B cell (primary cell): ENCODE data around the gene IL17RA. TPM values are rescaled to one million over a fixed set of nuclear protein-coding genes. Genes with fewer than 3 reads are reported as not detected.

Experiments used
- ATAC-seq: fragments of 200-7000 bp; cut with Tn5 transposase; one replicate; pipeline ENCODE4 v1.10.0; 2021; ENCODE audit warnings: low read depth, mild to moderate bottlenecking, moderate number of reproducible peaks, moderate library complexity
- CTCF ChIA-PET: fragments of 350-600 bp; sonication (Branson Sonifier 250); formaldehyde crosslinking; loops from one replicate; lab custom pipeline; 2021; ENCODE audit warnings: antibody characterized with exemption, inconsistent platforms; lab: Charles Lee
- POLR2A ChIA-PET: fragments of 350-600 bp; sonication (Branson Sonifier 250); formaldehyde crosslinking; loops from one replicate; lab custom pipeline; 2021; ENCODE audit warnings: antibody characterized with exemption; lab: Charles Lee
- DNase-seq: peaks from one replicate; pipeline ENCODE4 v3.0.0; 2013
- H2AFZ ChIP-seq: 2 replicates; pipeline ENCODE4 v1.6.1; 2012; ENCODE audit warnings: mild to moderate bottlenecking, low read depth, low read length; ENCODE audit not compliant: insufficient read depth, poor library complexity, severe bottlenecking
- H3K27ac ChIP-seq, 2 donors: 1 replicate in 1 of 2; 2 replicates in 1 of 2; pipeline ENCODE4 v1.5.1; 2012 to 2013; ENCODE audit warnings: low read length in 2 of 2, mild to moderate bottlenecking in 2 of 2, moderate library complexity in 1 of 2
- H3K27me3 ChIP-seq, 4 experiments: fragments of 200-600 bp in 1 of 4; sonication (generic) in 1 of 4; replicated peaks in 1 of 4; 1 replicate in 2 of 4; 2 replicates in 2 of 4; pipeline versions ENCODE4 v1.6.1 to v1.7.0; 2013 to 2016; ENCODE audit warnings: low read length in 3 of 4, mild to moderate bottlenecking in 2 of 4, mixed read lengths in 1 of 4, moderate library complexity in 1 of 4; ENCODE audit not compliant: insufficient read depth in 4 of 4, control insufficient read depth in 3 of 4; ENCODE audit errors: control extremely low read depth in 1 of 4
- H3K36me3 ChIP-seq, 2 experiments: replicated peaks in 1 of 2; 1 replicate in 1 of 2; 2 replicates in 1 of 2; pipeline versions ENCODE4 v1.6.1 to v1.7.1; 2013; ENCODE audit warnings: low read length in 1 of 2; ENCODE audit not compliant: insufficient read depth in 2 of 2, control insufficient read depth in 1 of 2; ENCODE audit errors: control extremely low read depth in 1 of 2, extremely low read depth in 1 of 2
- H3K4me1 ChIP-seq, 2 donors: fragments of 200-600 bp in 1 of 2; sonication (generic) in 1 of 2; 1 replicate in 1 of 2; 2 replicates in 1 of 2; pipeline versions ENCODE4 v1.5.1 to v1.6.1; 2013 to 2017; ENCODE audit warnings: low read length in 2 of 2; ENCODE audit not compliant: control insufficient read depth in 2 of 2, insufficient read depth in 2 of 2
- H3K4me2 ChIP-seq: replicated peaks from 2 replicates; pipeline ENCODE3; 2012; ENCODE audit warnings: mild to moderate bottlenecking, low read depth, low read length; ENCODE audit not compliant: poor library complexity, severe bottlenecking
- H3K4me3 ChIP-seq, 5 experiments: fragments of 200-600 bp in 1 of 5; sonication (generic) in 1 of 5; 1 replicate in 3 of 5; 2 replicates in 2 of 5; pipeline versions ENCODE4 v1.5.1 to v1.7.0; 2011 to 2016; ENCODE audit warnings: low read length in 4 of 5, mild to moderate bottlenecking in 4 of 5, low read depth in 2 of 5, control low read depth in 1 of 5, moderate library complexity in 1 of 5; ENCODE audit not compliant: insufficient read depth in 1 of 5; ENCODE audit errors: control extremely low read depth in 1 of 5, extremely low read depth in 1 of 5
- H3K79me2 ChIP-seq: fragments of 200-600 bp; sonication (generic); one replicate; pipeline ENCODE4 v1.6.0; 2016; ENCODE audit warnings: low read length; ENCODE audit not compliant: control insufficient read depth, insufficient read depth
- H3K9ac ChIP-seq: fragments of 200-600 bp; sonication (generic); 2 replicates; pipeline ENCODE4 v1.6.1; 2017; ENCODE audit warnings: mild to moderate bottlenecking, low read length, moderate library complexity
- H3K9me3 ChIP-seq, 3 donors: one replicate each; pipeline versions ENCODE4 v1.6.1 to v1.7.1; 2013; ENCODE audit warnings: low read length in 2 of 3; ENCODE audit not compliant: control insufficient read depth in 2 of 3, insufficient read depth in 1 of 3; ENCODE audit errors: control extremely low read depth in 1 of 3
- H4K20me1 ChIP-seq: 2 replicates; pipeline ENCODE4 v1.6.0; 2012; ENCODE audit warnings: mild to moderate bottlenecking, low read length; ENCODE audit not compliant: insufficient read depth, control insufficient read depth, poor library complexity, severe bottlenecking
- H3K27ac Mint-ChIP-seq: one replicate; pipeline ENCODE4 v1.8.0; 2021; ENCODE audit warnings: mixed read lengths
- H3K27me3 Mint-ChIP-seq: one replicate; pipeline ENCODE4 v1.8.0; 2021; ENCODE audit warnings: mixed read lengths
- H3K4me1 Mint-ChIP-seq: one replicate; pipeline ENCODE4 v1.8.0; 2021; ENCODE audit warnings: mixed read lengths
- H3K4me3 Mint-ChIP-seq: one replicate; pipeline ENCODE4 v1.8.0; 2021; ENCODE audit warnings: mixed read lengths
- H3K9me3 Mint-ChIP-seq: one replicate; pipeline ENCODE4 v1.8.0; 2022; ENCODE audit warnings: mixed read lengths; ENCODE audit not compliant: insufficient read depth
- CTCF ChIP-seq: fragments of 200-600 bp; IDR thresholded peaks from one replicate; pipeline ENCODE4 v1.8.0; 2022; ENCODE audit warnings: antibody characterized with exemption, mild to moderate bottlenecking
- EZH2 ChIP-seq: IDR thresholded peaks from 2 replicates; pipeline ENCODE4 v1.6.1; 2012; ENCODE audit warnings: borderline replicate concordance, low read depth, mild to moderate bottlenecking, moderate library complexity, low read length; ENCODE audit not compliant: insufficient read depth, poor library complexity, severe bottlenecking
- WGBS: methylation state at CpG from one replicate; pipeline ENCODE4 v1.1.5; 2013; ENCODE audit warnings: missing lambda C conversion rate; ENCODE audit not compliant: insufficient coverage; 5-methylcytosine and 5-hydroxymethylcytosine counted together
- intact Hi-C: fragments of 100-400 bp; cut with micrococcal nuclease; formaldehyde crosslinking; loops from one replicate; pipeline ENCODE4 v1.10.0; 2022
- polyA plus RNA-seq: library from polyadenylated mRNA; depleted of rRNA; stranded (reverse); fragments of >200 nt; gene quantifications from 2 replicates; pipeline ENCODE4 v1.2.3, GENCODE V29; 2012
- total RNA-seq, 2 donors: library from RNA; stranded (reverse); fragments of 120-200 nt in 1 of 2; gene quantifications; 1 replicate in 1 of 2; 2 replicates in 1 of 2; pipeline versions ENCODE4 v1.2.3 to v1.2.4, GENCODE V29; 2013 to 2022

The IL17RA gene
- total and polyA plus RNA-seq, 2 donors (not counting 1 experiment from before 2014, with no cell fraction given), result 8.1 to 24.6 TPM

GRCh38 chr22:17103351-17103750, 18.6 kb downstream of the IL17RA start:
- Mint-ChIP-seq H3K27me3 (no peaks in the 10 kb centered on the region), H3K27ac (no peak overlapping the region), H3K4me1 (peaks cover 16% of the 10 kb centered on the region), H3K9me3 (no peaks in the 10 kb centered on the region), H3K4me3 (no peak overlapping the region)
- Histone ChIP-seq H3K9ac (no peak overlapping the region), H3K9me3 (no peaks in the 10 kb centered on the region), H3K4me1 (peaks cover 8 to 21% of the 10 kb centered on the region in 2 donors), H3K36me3 (peaks cover 1 to 86% of the 10 kb centered on the region in 2 experiments), H3K4me3 (no peak overlapping the region), H3K27ac (no peak overlapping the region), H3K27me3 (no peaks in the 10 kb centered on the region), H3K4me2 (no peak overlapping the region), H3K79me2 (no peaks in the 10 kb centered on the region), H4K20me1 (peaks cover 12% of the 10 kb centered on the region), H2AFZ (no peak overlapping the region)
- 100% methylated on average over 6 of the region's 9 CpGs for WGBS
- TF ChIP-seq CTCF, result no peak
- no peak for TF ChIP-seq EZH2
- ATAC-seq, result no peak
- intact Hi-C loops, result no loop called here
- CTCF ChIA-PET, result no interaction called here
- DNase-seq, result no peak
- POLR2A ChIA-PET, result no interaction called here

GRCh38 chr22:17104336-17104935, 19.6 kb downstream of the IL17RA start:
- ChIA-PET POLR2A (no interaction called here), CTCF (no interaction called here)
- no peak overlapping the region for H3K4me3 Mint-ChIP-seq
- no peak overlapping the region for H3K27ac ChIP-seq
- H3K9me3 Mint-ChIP-seq, result no peaks in the 10 kb centered on the region
- peaks cover 4% of the 10 kb centered on the region for H4K20me1 ChIP-seq
- H3K27me3 Mint-ChIP-seq, result no peaks in the 10 kb centered on the region
- H3K27ac Mint-ChIP-seq, result no peak overlapping the region
- peaks cover 6% of the 10 kb centered on the region for H3K4me1 Mint-ChIP-seq
- TF ChIP-seq CTCF (no peak), EZH2 (no peak)
- no peak for DNase-seq
- no peak overlapping the region for H2AFZ ChIP-seq
- whole genome bisulfite sequencing, result 94% methylated on average over 9 of the region's 14 CpGs
- no peaks in the 10 kb centered on the region for H3K9me3 ChIP-seq
- no peak overlapping the region for H3K4me3 ChIP-seq
- H3K36me3 ChIP-seq, result peaks cover 1 to 83% of the 10 kb centered on the region in 2 experiments
- no peaks in the 10 kb centered on the region for H3K27me3 ChIP-seq
- intact Hi-C loops, result no loop called here
- peaks cover 0 to 11% of the 10 kb centered on the region in 2 donors for H3K4me1 ChIP-seq
- no peak overlapping the region for H3K4me2 ChIP-seq
- H3K79me2 ChIP-seq, result no peaks in the 10 kb centered on the region
- H3K9ac ChIP-seq, result no peak overlapping the region
- no peak for ATAC-seq
